ENCODE measurements around the gene TOR1AIP2. TPM values are rescaled to one million over a fixed set of nuclear protein-coding genes. Genes with fewer than 3 reads are reported as not detected.

Gene TOR1AIP2
- total RNA-seq, 1 experiment from 2014 or later: 28.9 TPM

- Histone ChIP-seq H3K4me2 (ENCODE audit: low read length) (peak within 1 kb of the TSS; percentile 97), H3K27ac (ENCODE audit: low read length) (peak within 1 kb of the TSS; percentile 96), H3K9me3 (ENCODE audit: low read length) (no peaks in the 10 kb centered on the region), H3K36me3 (ENCODE audit: low read depth, low read length) (peaks cover 10% of the 10 kb centered on the region; the same call in 1 of the 2 replicates), H3F3A (ENCODE audit: low read length, unreplicated experiment) (no peaks in the 10 kb centered on the region), H3K27me3 (ENCODE audit: low read length) (no peaks in the 10 kb centered on the region), H4K20me1 (ENCODE audit: low read length) (no peaks in the 10 kb centered on the region), H3K9me2 (replicated peaks; ENCODE audit: low read length) (no peaks in the 10 kb centered on the region), H3K4me1 (ENCODE audit: insufficient read depth, low read length) (peaks cover 11% of the 10 kb centered on the region; the same call in 1 of the 2 replicates), H2AFZ (ENCODE audit: low read length) (peak within 1 kb of the TSS; percentile 97), H3K9ac (ENCODE audit: low read length) (peak within 1 kb of the TSS; percentile 97), H3K4me3 (ENCODE audit: low read length) (peak within 1 kb of the TSS; percentile 99), H3K79me2 (ENCODE audit: low read length) (peaks cover 31% of the 10 kb centered on the region)
- CTCF ChIA-PET: interaction anchor here (0.6 to 0.7 kb wide), 2 partner anchors 30 to 237 kb away, joined by 3 to 4 read pairs; no protein-coding TSS in a partner anchor
- DNase-seq (peak; percentile 93), ATAC-seq (peak; percentile 75)
- TF ChIP-seq CTCF (conservative IDR thresholded peaks at IDR 0.05; ENCODE audit: low read depth, low read length) (no peak), EZH2 (IDR thresholded peaks at IDR 0.05; ENCODE audit: low read length, unreplicated experiment) (no peak), EZH2phosphoT487 (IDR thresholded peaks at IDR 0.05; ENCODE audit: borderline replicate concordance, low read length) (no peak)
- POLR2A ChIA-PET (ENCODE audit: unreplicated experiment): interaction anchor here (0.6 kb wide), 1 partner anchor 197 kb away, joined by 5 read pairs; no protein-coding TSS in a partner anchor
- BruUV-seq (replicated peaks): TSS peak; percentile 47
- intact Hi-C loops (cut with micrococcal nuclease): loop anchor here (2.0 to 5.0 kb wide), 3 partner anchors 55 to 275 kb away; partner anchors contain the start of gene CEP350
Measured at GRCh38 chr1:179882253-179883039, 4.8 kb upstream of the TOR1AIP2 start, which contains the start of gene TOR1AIP1. TOR1AIP1 (plus strand) TSS chr1:179882285; CDS start chr1:179882503, 218 bp downstream.

GRCh38 chr1:179881642-179882252 lies 4.1 kb upstream of the TOR1AIP2 start:
- CTCF ChIA-PET: no interaction called here
- intact Hi-C loops (cut with micrococcal nuclease): loop anchor here (2.0 to 5.0 kb wide), 3 partner anchors 56 to 276 kb away; partner anchors contain the start of gene CEP350
- ATAC-seq: no peak
- Histone ChIP-seq H3K9me3 (ENCODE audit: low read length) (no peaks in the 10 kb centered on the region), H4K20me1 (ENCODE audit: low read length) (peaks cover 1% of the 10 kb centered on the region; the same call in 1 of the 2 replicates), H3K4me3 (ENCODE audit: low read length) (peak overlapping the region; percentile 99), H3K27me3 (ENCODE audit: low read length) (no peaks in the 10 kb centered on the region), H3K4me2 (ENCODE audit: low read length) (peak overlapping the region; percentile 95), H3K4me1 (ENCODE audit: insufficient read depth, low read length) (peaks cover 11% of the 10 kb centered on the region), H3K27ac (ENCODE audit: low read length) (peak overlapping the region; percentile 96), H3K36me3 (ENCODE audit: low read depth, low read length) (peaks cover 10% of the 10 kb centered on the region; the same call in 1 of the 2 replicates), H3K79me2 (ENCODE audit: low read length) (peaks cover 38% of the 10 kb centered on the region), H3K9ac (ENCODE audit: low read length) (peak overlapping the region; percentile 97), H3K9me2 (replicated peaks; ENCODE audit: low read length) (no peaks in the 10 kb centered on the region), H3F3A (ENCODE audit: low read length, unreplicated experiment) (no peaks in the 10 kb centered on the region), H2AFZ (ENCODE audit: low read length) (peak overlapping the region; percentile 97)
- POLR2A ChIA-PET (ENCODE audit: unreplicated experiment): no interaction called here
- TF ChIP-seq EZH2phosphoT487 (IDR thresholded peaks at IDR 0.05; ENCODE audit: borderline replicate concordance, low read length) (no peak), EZH2 (IDR thresholded peaks at IDR 0.05; ENCODE audit: low read length, unreplicated experiment) (no peak), CTCF (conservative IDR thresholded peaks at IDR 0.05; ENCODE audit: low read depth, low read length) (no peak)
- BruUV-seq (replicated peaks): TSS peak; percentile 42
- DNase-seq: peak; percentile 62
